LHCN-M2 (cell line): ENCODE data around the gene IGLON5. TPM values are rescaled to one million over a fixed set of nuclear protein-coding genes. Genes with fewer than 3 reads are reported as not detected.

Experiments used
- DNase-seq: peaks from one replicate; pipeline ENCODE4 v3.0.0-alpha.2; 2012; ENCODE audit warnings: low read depth
- total RNA-seq: library from RNA; depleted of rRNA; stranded (reverse); fragments of >200 nt; gene quantifications from 2 replicates; pipeline ENCODE4 v1.2.3, GENCODE V29; 2014

The IGLON5 gene
- total RNA-seq, 1 experiment from 2014 or later, result not detected

- no peak for DNase-seq
These were observed 5.9 kb downstream of the IGLON5 start for GRCh38 chr19:51317376-51317775.

GRCh38 chr19:51317968-51318367 lies 6.5 kb downstream of the IGLON5 start:
- DNase-seq, result no peak

- no peak for DNase-seq
These were observed 7.5 kb downstream of the IGLON5 start for GRCh38 chr19:51318687-51319648.

- no peak for DNase-seq
These were observed 8.3 kb downstream of the IGLON5 start for GRCh38 chr19:51319649-51320279.

- DNase-seq, result no peak
These were observed 8.8 kb downstream of the IGLON5 start for GRCh38 chr19:51320280-51320657.

GRCh38 chr19:51321799-51322198 lies 10.4 kb downstream of the IGLON5 start:
- DNase-seq, result no peak

GRCh38 chr19:51323481-51324166 lies 12.2 kb downstream of the IGLON5 start:
- no peak for DNase-seq

- DNase-seq, result no peak
These were observed 12.7 kb downstream of the IGLON5 start for GRCh38 chr19:51324167-51324481.

GRCh38 chr19:51325161-51325976 lies 13.9 kb downstream of the IGLON5 start:
- no peak for DNase-seq

- DNase-seq, result no peak
These were observed 15.0 kb downstream of the IGLON5 start for GRCh38 chr19:51326216-51327065.

- peak; percentile 15 for DNase-seq
These were observed 15.9 kb downstream of the IGLON5 start for GRCh38 chr19:51327066-51328001.

GRCh38 chr19:51329411-51329810 lies 18.0 kb downstream of the IGLON5 start:
- DNase-seq, result no peak

GRCh38 chr19:51330366-51330765 lies 18.9 kb downstream of the IGLON5 start:
- DNase-seq, result no peak

GRCh38 chr19:51331193-51331592 lies 19.7 kb downstream of the IGLON5 start:
- DNase-seq, result no peak

GRCh38 chr19:51331716-51332115 lies 20.3 kb downstream of the IGLON5 start:
- no peak for DNase-seq

- DNase-seq, result no peak
These were observed 22.5 kb downstream of the IGLON5 start for GRCh38 chr19:51333836-51334460.

- DNase-seq, result no peak
These were observed 25.9 kb downstream of the IGLON5 start for GRCh38 chr19:51337141-51337860.

GRCh38 chr19:51337861-51338562 lies 26.6 kb downstream of the IGLON5 start:
- DNase-seq, result no peak
